GM12873 (cell line): ENCODE measurements around the gene SLC2A11.

Source experiments
- CTCF ChIP-seq: IDR thresholded peaks from 2 replicates; pipeline ENCODE4 v1.5.1; 2012; ENCODE audit warnings: low read depth, mild to moderate bottlenecking, moderate library complexity, low read length, control low read depth; ENCODE audit not compliant: insufficient read depth; ENCODE audit errors: missing control alignments

SLC2A11 gene

DNA sequence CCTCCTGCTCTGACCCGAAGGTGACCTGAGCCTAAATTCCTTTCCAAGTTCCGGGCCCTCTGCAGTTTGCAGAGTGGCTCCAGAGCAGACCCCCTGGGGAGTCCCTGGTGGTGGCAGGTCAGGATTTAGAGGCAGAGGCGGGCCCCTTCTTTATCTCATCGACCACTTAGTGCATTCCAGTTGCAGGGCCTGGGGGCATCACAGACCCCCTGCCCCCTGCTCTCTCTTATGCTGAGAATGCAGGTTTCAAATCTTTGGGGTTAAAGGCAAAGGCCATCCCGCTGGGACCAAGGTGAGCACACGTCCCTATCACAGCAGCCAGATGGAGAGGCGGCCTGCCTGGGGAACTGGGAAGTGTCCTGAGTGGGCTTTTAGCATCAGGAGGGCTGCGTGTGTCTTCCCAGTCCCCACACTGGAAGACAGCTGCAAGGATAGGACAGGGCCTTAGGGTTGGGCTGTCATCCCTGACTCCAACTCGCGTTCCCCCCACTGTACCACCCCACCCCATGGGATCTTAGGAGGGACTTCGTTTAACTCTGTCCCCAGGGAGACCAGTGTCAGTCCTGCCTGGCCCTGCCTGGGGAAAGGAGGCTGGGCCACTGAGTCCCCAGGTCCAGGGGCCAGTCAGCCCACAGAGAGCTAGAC lies 30.2 kb upstream of the SLC2A11 start:
- TF ChIP-seq CTCF = no peak

DNA sequence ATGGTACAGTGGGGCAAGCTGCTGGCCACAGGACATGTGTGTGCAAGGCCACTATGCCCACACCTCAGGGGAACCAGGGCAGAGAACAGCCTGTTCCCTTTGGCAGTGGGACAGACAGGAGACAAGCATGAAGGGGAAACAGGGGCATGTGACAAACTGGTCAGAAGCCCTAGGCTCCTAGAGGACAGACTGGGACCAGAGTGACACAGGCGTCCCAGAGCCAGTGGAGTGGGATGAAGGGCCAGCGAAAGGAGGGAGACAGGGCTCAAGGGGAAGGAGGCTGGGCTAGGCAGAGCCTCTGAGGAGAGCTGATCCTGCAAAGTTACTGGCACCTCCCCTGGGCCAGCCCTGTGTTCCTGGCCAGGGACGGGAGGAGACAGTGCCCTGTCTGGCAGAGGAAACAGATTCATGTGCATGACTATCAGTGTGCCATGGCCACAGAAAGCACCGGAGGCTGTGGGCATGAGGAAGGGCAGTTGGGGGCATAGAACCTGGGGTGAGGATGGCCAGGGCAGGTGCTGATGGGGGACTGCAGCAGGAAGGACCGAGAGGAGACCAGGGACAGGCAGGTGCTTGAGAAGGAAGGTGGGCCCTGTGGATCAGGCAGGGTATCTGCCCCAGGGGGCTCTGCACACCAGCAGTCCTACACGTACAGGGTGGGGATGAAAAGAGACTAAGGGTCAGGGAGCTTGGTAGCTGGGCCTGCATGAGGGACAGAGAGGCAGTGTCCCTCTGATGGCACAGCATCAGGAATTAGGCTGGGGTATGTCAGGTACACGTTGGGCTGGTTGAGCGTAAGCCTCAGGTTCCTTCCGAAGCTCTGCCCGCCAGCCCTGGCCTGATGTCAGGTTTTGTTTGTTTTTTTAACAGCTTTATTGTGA lies 28.6 kb upstream of the SLC2A11 start:
- TF ChIP-seq CTCF = no peak

DNA sequence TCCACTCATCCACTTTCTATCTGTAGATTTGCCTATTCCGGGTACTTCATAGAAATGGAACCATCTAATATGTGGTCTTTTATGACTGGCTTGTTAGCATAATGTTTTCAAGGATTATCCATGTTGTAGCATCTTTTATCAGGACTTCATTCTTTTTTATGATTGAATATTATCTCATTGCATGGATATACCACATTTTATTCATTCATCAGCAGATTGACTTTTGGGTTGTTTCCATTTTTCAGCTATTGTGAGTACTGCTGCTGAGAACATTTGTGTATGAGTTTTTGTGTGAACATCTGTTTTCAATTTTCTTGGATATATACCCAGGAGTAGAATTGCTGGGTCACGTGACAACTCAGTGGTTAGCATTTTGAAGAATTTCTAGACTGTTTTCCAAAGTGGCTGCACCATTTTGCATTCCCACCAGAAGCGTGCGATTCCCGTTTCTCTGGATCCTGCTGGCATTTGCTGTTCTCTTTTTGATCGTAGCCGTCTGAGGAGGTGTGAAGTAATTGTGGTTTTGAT lies 27.8 kb upstream of the SLC2A11 start:
- TF ChIP-seq CTCF = no peak

GRCh38 chr22:23831261-23831660 lies 26.4 kb upstream of the SLC2A11 start:
- no peak for TF ChIP-seq CTCF

DNA sequence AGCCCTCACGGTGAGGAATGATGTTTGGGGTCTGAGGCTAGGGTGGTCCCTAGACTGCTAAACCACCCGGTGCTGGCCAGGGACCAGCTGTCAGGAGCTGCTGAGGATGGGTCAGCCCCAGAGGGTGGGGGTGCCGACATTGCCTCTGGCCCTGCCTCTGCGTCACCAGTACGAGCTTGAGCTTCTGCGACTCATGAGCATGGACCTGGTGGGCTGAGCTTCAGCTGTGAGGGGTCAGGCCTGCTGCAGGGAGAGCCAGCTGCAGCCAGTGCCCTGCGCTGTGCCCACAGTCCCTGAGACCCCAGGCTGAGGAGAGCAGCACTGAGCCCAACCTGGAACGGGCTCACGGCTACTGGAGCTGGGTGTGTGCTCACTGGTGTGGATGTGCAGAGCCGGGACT lies 25.9 kb upstream of the SLC2A11 start:
- TF ChIP-seq CTCF = no peak

DNA sequence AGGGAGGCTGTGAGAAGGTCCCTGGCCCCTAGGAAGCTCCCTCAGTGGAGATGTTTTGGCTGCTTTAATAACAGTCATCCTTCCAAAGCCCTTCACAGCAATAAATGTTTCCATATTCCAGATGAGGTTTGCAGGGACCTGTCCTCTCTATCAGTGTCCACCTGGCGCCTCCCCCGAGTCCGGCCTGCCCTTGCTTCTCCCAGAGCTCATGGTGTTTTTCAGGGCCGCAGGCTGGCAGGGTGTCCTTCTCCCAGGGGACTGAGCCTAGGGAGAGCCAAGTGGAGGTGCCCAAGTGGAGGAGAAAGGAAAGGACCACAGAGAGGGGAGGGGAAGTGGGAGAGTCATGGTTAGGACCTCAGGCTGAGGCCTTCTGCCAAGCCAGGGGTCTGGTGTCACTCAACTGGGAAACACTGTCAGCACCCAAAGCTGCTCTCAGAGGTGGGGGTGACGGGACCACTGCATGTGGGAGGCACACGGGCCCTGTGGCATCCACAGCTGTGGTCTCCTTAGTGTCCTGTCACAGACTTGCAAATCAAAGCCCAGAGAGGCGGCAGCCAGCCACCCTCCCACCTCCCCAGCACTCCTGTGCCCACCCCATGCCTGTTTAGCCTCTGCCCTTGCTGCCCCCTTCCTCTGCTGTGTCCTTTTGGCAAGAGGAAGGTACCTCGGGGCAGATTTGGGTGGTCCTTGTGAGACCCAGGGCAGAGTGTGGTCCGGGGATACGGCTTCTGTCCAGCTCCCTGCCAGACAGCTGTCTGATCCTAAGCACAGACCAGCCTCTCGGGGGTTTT lies 25.3 kb upstream of the SLC2A11 start:
- TF ChIP-seq CTCF = no peak

DNA sequence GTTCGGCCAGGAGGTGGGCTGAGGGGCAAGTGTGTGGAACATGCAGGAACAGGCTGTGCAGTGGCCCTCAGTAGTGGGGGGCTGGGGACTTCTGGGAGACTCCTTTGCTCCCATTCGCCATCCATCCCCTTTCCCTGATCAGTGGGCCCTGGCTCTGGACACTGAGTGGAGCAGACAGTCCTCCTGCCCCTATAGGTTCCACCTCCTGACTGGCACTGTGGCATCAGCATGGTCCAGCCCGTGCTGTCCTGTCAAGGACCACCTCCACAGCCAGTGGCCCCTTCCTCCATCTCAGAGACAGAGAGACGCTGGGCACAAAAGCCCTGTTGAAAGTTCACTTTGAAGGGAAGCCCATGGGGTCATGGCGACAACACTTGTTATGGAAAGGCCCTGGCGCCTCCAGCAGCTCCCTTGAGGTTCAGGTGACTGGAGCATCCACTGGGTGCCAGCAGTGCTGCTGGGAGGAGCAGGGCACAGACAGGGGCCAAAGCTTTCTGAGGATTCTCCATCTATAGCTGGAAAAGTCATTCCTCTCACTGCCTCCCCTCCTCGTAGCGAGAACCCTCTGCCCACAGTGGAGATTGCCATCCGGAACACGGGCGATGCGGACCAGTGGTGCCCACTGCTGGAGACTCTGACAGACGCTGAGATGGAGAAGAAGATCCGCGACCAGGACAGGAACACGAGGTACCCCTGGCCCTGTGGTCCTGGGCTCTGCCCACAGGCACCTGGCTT lies 24.5 kb upstream of the SLC2A11 start:
- no peak for TF ChIP-seq CTCF
